Coronary artery (tissue), 2 donors: ENCODE results near the gene ABI2.
A peak's percentile ranks its signal among the peaks of the same experiment; 100 is the strongest.

Experiments
- DNase-seq: peaks from one replicate; pipeline ENCODE4 v3.0.0-alpha.2; 2017; ENCODE audit warnings: low spot score
- H3K27ac ChIP-seq, 2 donors: fragments of 200-600 bp; sonication (generic); one replicate each; pipeline ENCODE4 v1.5.1; 2016 to 2019
- H3K4me3 ChIP-seq: fragments of 200-600 bp; sonication (generic); 2 replicates; pipeline ENCODE4 v1.5.1; 2016; ENCODE audit warnings: mild to moderate bottlenecking, moderate library complexity
- CTCF ChIP-seq: fragments of 200-600 bp; sonication (generic); IDR thresholded peaks from one replicate; pipeline ENCODE4 v1.5.1; 2019; ENCODE audit warnings: antibody characterized with exemption

The ABI2 gene

GRCh38 chr2:203450561-203450960 is 122.4 kb downstream of the ABI2 start:
- no peak for TF ChIP-seq CTCF
- DNase-seq: no peak
- Histone ChIP-seq H3K4me3 (no peak overlapping the region), H3K27ac (no peak overlapping the region)

GRCh38 chr2:203451011-203451410 is 122.8 kb downstream of the ABI2 start:
- DNase-seq: no peak
- no peak overlapping the region for H3K27ac ChIP-seq
- no peak overlapping the region for H3K4me3 ChIP-seq
- TF ChIP-seq CTCF: no peak

GRCh38 chr2:203451689-203452088 is 123.5 kb downstream of the ABI2 start:
- Histone ChIP-seq H3K4me3 (no peak overlapping the region), H3K27ac (peak overlapping the region in 1 of 2 donors; percentile 32)
- DNase-seq: no peak
- TF ChIP-seq CTCF: no peak

- H3K4me3 ChIP-seq: no peak overlapping the region
- no peak for DNase-seq
- TF ChIP-seq CTCF: peak; percentile 49
- H3K27ac ChIP-seq: peak overlapping the region in 1 of 2 donors; percentile 8
These were observed 125.8 kb downstream of the ABI2 start for GRCh38 chr2:203453858-203454451.

GRCh38 chr2:203455209-203455608 is 127.0 kb downstream of the ABI2 start:
- TF ChIP-seq CTCF: no peak
- Histone ChIP-seq H3K4me3 (no peak overlapping the region), H3K27ac (no peak overlapping the region)
- DNase-seq: no peak

- no peak overlapping the region for H3K4me3 ChIP-seq
- no peak overlapping the region for H3K27ac ChIP-seq
- DNase-seq: no peak
- no peak for TF ChIP-seq CTCF
These were observed 133.6 kb downstream of the ABI2 start for GRCh38 chr2:203461746-203462145.

GRCh38 chr2:203462308-203462707 is 134.1 kb downstream of the ABI2 start:
- DNase-seq: no peak
- TF ChIP-seq CTCF: no peak
- H3K27ac ChIP-seq: no peak overlapping the region
- H3K4me3 ChIP-seq: no peak overlapping the region
